ENCODE measurements around the gene MXRA5. TPM values are rescaled to one million over a fixed set of nuclear protein-coding genes. Genes with fewer than 3 reads are reported as not detected.

The MXRA5 gene
- total and polyA plus RNA-seq, 2 of the 8 experiments (the other 6 are each of a cell fraction or from before 2014, with no cell fraction given): 0.56 to 1.7 TPM

DNA sequence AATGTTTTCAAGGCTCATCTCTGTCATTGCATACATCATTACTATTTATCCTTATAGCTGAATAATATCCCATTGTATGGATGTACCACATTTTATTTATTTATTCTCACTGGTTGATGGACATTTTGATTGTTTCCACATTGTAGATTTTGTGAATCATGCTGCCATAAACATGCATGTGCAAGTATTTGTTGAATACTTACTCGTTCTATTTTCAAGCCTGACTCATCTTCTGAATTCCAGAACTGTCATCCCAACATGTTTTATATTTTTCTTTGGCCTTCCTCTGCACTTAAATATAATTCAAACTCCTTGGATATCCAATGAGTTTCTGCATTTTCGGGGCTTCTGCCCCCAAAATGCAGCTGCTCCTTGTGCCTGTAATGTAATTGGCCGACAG, 77.6 kb downstream of the MXRA5 start (continued):
- TF ChIP-seq, protein P1, sequence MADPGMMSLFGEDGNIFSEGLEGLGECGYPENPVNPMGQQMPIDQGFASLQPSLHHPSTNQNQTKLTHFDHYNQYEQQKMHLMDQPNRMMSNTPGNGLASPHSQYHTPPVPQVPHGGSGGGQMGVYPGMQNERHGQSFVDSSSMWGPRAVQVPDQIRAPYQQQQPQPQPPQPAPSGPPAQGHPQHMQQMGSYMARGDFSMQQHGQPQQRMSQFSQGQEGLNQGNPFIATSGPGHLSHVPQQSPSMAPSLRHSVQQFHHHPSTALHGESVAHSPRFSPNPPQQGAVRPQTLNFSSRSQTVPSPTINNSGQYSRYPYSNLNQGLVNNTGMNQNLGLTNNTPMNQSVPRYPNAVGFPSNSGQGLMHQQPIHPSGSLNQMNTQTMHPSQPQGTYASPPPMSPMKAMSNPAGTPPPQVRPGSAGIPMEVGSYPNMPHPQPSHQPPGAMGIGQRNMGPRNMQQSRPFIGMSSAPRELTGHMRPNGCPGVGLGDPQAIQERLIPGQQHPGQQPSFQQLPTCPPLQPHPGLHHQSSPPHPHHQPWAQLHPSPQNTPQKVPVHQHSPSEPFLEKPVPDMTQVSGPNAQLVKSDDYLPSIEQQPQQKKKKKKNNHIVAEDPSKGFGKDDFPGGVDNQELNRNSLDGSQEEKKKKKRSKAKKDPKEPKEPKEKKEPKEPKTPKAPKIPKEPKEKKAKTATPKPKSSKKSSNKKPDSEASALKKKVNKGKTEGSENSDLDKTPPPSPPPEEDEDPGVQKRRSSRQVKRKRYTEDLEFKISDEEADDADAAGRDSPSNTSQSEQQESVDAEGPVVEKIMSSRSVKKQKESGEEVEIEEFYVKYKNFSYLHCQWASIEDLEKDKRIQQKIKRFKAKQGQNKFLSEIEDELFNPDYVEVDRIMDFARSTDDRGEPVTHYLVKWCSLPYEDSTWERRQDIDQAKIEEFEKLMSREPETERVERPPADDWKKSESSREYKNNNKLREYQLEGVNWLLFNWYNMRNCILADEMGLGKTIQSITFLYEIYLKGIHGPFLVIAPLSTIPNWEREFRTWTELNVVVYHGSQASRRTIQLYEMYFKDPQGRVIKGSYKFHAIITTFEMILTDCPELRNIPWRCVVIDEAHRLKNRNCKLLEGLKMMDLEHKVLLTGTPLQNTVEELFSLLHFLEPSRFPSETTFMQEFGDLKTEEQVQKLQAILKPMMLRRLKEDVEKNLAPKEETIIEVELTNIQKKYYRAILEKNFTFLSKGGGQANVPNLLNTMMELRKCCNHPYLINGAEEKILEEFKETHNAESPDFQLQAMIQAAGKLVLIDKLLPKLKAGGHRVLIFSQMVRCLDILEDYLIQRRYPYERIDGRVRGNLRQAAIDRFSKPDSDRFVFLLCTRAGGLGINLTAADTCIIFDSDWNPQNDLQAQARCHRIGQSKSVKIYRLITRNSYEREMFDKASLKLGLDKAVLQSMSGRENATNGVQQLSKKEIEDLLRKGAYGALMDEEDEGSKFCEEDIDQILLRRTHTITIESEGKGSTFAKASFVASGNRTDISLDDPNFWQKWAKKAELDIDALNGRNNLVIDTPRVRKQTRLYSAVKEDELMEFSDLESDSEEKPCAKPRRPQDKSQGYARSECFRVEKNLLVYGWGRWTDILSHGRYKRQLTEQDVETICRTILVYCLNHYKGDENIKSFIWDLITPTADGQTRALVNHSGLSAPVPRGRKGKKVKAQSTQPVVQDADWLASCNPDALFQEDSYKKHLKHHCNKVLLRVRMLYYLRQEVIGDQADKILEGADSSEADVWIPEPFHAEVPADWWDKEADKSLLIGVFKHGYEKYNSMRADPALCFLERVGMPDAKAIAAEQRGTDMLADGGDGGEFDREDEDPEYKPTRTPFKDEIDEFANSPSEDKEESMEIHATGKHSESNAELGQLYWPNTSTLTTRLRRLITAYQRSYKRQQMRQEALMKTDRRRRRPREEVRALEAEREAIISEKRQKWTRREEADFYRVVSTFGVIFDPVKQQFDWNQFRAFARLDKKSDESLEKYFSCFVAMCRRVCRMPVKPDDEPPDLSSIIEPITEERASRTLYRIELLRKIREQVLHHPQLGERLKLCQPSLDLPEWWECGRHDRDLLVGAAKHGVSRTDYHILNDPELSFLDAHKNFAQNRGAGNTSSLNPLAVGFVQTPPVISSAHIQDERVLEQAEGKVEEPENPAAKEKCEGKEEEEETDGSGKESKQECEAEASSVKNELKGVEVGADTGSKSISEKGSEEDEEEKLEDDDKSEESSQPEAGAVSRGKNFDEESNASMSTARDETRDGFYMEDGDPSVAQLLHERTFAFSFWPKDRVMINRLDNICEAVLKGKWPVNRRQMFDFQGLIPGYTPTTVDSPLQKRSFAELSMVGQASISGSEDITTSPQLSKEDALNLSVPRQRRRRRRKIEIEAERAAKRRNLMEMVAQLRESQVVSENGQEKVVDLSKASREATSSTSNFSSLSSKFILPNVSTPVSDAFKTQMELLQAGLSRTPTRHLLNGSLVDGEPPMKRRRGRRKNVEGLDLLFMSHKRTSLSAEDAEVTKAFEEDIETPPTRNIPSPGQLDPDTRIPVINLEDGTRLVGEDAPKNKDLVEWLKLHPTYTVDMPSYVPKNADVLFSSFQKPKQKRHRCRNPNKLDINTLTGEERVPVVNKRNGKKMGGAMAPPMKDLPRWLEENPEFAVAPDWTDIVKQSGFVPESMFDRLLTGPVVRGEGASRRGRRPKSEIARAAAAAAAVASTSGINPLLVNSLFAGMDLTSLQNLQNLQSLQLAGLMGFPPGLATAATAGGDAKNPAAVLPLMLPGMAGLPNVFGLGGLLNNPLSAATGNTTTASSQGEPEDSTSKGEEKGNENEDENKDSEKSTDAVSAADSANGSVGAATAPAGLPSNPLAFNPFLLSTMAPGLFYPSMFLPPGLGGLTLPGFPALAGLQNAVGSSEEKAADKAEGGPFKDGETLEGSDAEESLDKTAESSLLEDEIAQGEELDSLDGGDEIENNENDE (IDR thresholded peaks at IDR 0.05; ENCODE audit: insufficient replicate concordance, low read length): no peak
- no peak for TF ChIP-seq SRF (IDR thresholded peaks at IDR 0.05; ENCODE audit: low read depth, low read length)
- TF ChIP-seq TEAD4 (IDR thresholded peaks at IDR 0.05; ENCODE audit: low read depth, low read length): no peak
- TF ChIP-seq RAD21 (IDR thresholded peaks at IDR 0.05 in 1 of 2, conservative IDR thresholded peaks at IDR 0.05 in 1 of 2; ENCODE audit: low read depth in 2 of 2, low read length in 2 of 2): no peak
- TF ChIP-seq, protein P2, sequence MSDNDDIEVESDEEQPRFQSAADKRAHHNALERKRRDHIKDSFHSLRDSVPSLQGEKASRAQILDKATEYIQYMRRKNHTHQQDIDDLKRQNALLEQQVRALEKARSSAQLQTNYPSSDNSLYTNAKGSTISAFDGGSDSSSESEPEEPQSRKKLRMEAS (IDR thresholded peaks at IDR 0.05): no peak
- no peak for TF ChIP-seq MAFK (IDR thresholded peaks at IDR 0.05; ENCODE audit: low read depth, low read length)
- TF ChIP-seq NANOG (IDR thresholded peaks at IDR 0.05; ENCODE audit: insufficient read depth, low read depth, low read length, poor library complexity, severe bottlenecking): no peak
- no peak for TF ChIP-seq ZNF274 (IDR thresholded peaks at IDR 0.05; ENCODE audit: borderline replicate concordance, extremely low read depth, low read length)
- TF ChIP-seq KDM1A (IDR thresholded peaks at IDR 0.05; ENCODE audit: borderline replicate concordance, low read length): no peak
- no peak for TF ChIP-seq CEBPB (IDR thresholded peaks at IDR 0.05; ENCODE audit: low read depth, low read length)
- TF ChIP-seq CTBP2 (IDR thresholded peaks at IDR 0.05; ENCODE audit: borderline replicate concordance, insufficient read depth, insufficient read length, low read length): no peak
- TF ChIP-seq BACH1 (IDR thresholded peaks at IDR 0.05; ENCODE audit: low read length): no peak
